Parathyroid adenoma (tissue), 2 donors: ENCODE results near the gene OS9.
A peak's percentile ranks its signal among the peaks of the same experiment; 100 is the strongest.

ENCODE experiments used
- H2AFZ ChIP-seq: fragments of 300-600 bp; sonication (generic); one replicate; pipeline ENCODE4 v1.7.0; 2017; ENCODE audit warnings: antibody characterized with exemption, mild to moderate bottlenecking
- H3K27ac ChIP-seq: fragments of 300-600 bp; sonication (generic); one replicate; pipeline ENCODE4 v1.7.0; 2017
- H3K27me3 ChIP-seq: fragments of 300-600 bp; sonication (generic); one replicate; pipeline ENCODE4 v1.7.0; 2017; ENCODE audit warnings: low read length; ENCODE audit not compliant: control insufficient read depth, insufficient read depth
- H3K36me3 ChIP-seq: fragments of 300-600 bp; sonication (generic); one replicate; pipeline ENCODE4 v1.7.0; 2017; ENCODE audit warnings: low read length; ENCODE audit not compliant: control insufficient read depth, insufficient read depth
- H3K4me1 ChIP-seq: fragments of 300-600 bp; sonication (generic); one replicate; pipeline ENCODE4 v1.7.0; 2017; ENCODE audit warnings: control low read depth
- H3K4me2 ChIP-seq: fragments of 300-600 bp; sonication (generic); one replicate; pipeline ENCODE4 v1.7.0; 2017; ENCODE audit warnings: low read length
- H3K4me3 ChIP-seq: fragments of 300-600 bp; sonication (generic); one replicate; pipeline ENCODE4 v1.7.0; 2017; ENCODE audit warnings: low read depth, low read length
- H3K79me2 ChIP-seq: fragments of 300-600 bp; sonication (generic); one replicate; pipeline ENCODE4 v1.7.0; 2017; ENCODE audit warnings: control low read depth
- H3K9ac ChIP-seq: fragments of 300-600 bp; sonication (generic); one replicate; pipeline ENCODE4 v1.7.0; 2017; ENCODE audit warnings: mild to moderate bottlenecking
- H3K9me3 ChIP-seq: fragments of 300-600 bp; sonication (generic); one replicate; pipeline ENCODE4 v1.7.0; 2017; ENCODE audit warnings: low read length; ENCODE audit not compliant: control insufficient read depth
- TF ChIP-seq, protein P1 (sequence below): fragments of 300-600 bp; sonication (generic); IDR thresholded peaks from one replicate; pipeline ENCODE4 v1.7.0; 2017; ENCODE audit warnings: antibody characterized with exemption, mild to moderate bottlenecking
- donor health status: primary hyperparathyroidism.

Gene OS9

DNA sequence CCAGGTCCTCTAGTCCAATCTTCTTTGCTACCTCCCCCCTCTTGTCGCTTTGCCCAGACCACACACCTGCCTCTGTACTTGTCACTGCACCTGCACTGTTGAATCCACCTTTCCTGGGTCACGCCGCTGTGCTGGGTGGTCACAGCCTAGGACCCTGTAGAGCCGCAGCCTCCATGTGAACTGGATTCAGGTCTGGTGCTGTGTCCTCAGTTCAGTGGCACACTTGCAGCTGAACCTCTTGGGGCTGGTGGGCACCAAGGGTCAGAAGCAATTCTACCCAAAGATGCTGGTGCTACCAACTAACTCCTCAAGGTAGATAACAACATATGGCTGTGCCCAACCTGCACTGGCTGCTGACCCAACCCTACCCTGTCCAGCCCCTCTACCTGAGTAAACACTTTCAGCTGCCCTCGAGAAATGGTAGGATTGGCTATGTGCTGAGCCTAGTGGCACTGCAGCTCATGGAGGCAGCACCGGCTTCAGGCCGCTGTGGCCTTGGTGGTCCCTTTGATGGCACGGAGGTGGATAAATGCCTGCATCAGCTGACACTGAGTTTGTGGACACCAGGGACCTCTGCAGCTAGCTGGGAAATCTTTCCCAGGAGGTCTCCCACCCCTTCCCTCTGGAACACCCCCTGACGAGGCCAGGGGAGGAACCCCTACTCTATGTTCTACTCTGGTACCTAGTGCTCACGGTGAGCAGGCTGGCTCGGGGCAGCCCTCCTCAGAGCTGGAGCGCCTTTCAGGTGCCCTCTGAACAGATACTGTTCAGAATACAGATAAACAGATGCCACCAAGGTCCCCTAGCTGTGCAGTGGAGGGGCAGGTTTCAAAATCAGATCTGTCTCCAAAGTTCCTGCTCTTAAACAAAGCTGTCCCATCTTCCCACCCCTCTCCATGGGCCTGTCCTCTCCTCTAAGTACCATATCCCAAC is 30.3 kb downstream of the OS9 start:
- no peaks in the 10 kb centered on the region for H3K9me3 ChIP-seq
- no peaks in the 10 kb centered on the region for H3K36me3 ChIP-seq
- no peak overlapping the region for H3K9ac ChIP-seq
- no peak overlapping the region for H3K4me2 ChIP-seq
- TF ChIP-seq, protein P1, sequence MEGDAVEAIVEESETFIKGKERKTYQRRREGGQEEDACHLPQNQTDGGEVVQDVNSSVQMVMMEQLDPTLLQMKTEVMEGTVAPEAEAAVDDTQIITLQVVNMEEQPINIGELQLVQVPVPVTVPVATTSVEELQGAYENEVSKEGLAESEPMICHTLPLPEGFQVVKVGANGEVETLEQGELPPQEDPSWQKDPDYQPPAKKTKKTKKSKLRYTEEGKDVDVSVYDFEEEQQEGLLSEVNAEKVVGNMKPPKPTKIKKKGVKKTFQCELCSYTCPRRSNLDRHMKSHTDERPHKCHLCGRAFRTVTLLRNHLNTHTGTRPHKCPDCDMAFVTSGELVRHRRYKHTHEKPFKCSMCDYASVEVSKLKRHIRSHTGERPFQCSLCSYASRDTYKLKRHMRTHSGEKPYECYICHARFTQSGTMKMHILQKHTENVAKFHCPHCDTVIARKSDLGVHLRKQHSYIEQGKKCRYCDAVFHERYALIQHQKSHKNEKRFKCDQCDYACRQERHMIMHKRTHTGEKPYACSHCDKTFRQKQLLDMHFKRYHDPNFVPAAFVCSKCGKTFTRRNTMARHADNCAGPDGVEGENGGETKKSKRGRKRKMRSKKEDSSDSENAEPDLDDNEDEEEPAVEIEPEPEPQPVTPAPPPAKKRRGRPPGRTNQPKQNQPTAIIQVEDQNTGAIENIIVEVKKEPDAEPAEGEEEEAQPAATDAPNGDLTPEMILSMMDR: no peak
- H3K27me3 ChIP-seq: peaks cover 3% of the 10 kb centered on the region
- H3K4me1 ChIP-seq: peaks cover 8% of the 10 kb centered on the region
- no peak overlapping the region for H3K27ac ChIP-seq
- H3K79me2 ChIP-seq: no peaks in the 10 kb centered on the region
- H3K4me3 ChIP-seq: no peak overlapping the region
- no peak overlapping the region for H2AFZ ChIP-seq

DNA sequence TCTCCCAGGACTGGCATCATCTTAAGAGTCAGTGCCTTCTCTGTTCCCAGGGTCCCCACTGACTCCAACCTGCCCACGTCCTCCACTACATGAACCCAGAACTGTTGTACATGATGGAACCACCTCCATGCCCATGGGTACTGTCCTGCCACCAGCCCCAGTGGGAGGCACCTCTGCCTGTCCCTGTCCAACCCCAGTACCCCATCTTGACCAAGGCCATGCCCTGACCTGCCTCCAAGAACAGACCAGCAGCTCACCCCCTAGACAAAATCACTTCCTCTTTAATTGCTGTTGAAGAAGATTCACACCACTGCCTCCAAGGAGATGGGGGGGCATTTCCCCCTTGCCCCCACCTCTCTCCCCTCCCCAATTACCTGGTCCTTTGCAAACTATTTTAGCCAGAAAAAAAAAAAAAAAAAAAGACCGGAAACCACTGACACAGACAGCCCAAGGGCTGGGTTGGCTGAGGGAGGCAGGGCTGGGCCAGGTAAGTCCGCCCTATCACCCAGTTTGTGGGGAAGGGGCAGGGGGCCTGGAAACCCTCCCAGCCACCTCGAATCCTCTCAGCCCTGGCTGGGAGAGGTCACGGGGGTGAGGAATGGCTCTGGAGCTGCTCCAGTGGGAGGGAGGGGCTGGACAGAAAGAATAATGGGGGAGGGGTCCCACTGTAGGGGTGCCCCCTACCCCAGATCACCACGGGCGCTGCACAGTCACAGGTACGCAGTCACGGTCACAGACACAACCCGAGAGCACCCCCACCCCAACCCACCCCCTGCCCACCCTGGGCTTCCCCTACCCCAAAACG is 31.2 kb downstream of the OS9 start:
- peaks cover 3% of the 10 kb centered on the region for H3K27me3 ChIP-seq
- H2AFZ ChIP-seq: no peak overlapping the region
- TF ChIP-seq, protein P1: no peak
- H3K4me2 ChIP-seq: no peak overlapping the region
- H3K36me3 ChIP-seq: no peaks in the 10 kb centered on the region
- H3K27ac ChIP-seq: no peak overlapping the region
- no peak overlapping the region for H3K4me3 ChIP-seq
- no peaks in the 10 kb centered on the region for H3K9me3 ChIP-seq
- no peak overlapping the region for H3K9ac ChIP-seq
- no peaks in the 10 kb centered on the region for H3K79me2 ChIP-seq
- H3K4me1 ChIP-seq: peaks cover 8% of the 10 kb centered on the region

DNA sequence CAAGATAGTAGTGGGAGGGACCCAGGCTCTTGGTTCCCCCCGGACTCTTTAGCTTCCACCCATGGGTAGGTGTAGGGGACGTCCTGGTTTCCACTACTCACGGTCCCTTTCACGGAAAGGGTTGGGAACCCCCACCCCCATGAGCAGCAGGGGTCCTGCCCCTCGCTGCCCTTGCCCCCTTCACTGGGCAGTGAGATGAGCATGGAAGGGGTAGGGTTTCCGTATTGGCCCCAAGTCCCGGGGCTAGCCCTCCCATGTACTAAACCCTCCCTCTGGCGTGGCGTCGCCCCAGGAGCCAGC is 31.9 kb downstream of the OS9 start:
- TF ChIP-seq, protein P1: no peak
- Histone ChIP-seq H3K9me3 (no peaks in the 10 kb centered on the region), H3K4me1 (peaks cover 8% of the 10 kb centered on the region), H3K4me2 (no peak overlapping the region), H3K36me3 (no peaks in the 10 kb centered on the region), H3K79me2 (no peaks in the 10 kb centered on the region), H2AFZ (peak overlapping the region; percentile 86), H3K27me3 (peaks cover 3% of the 10 kb centered on the region), H3K27ac (peak overlapping the region; percentile 55), H3K9ac (no peak overlapping the region), H3K4me3 (no peak overlapping the region)

DNA sequence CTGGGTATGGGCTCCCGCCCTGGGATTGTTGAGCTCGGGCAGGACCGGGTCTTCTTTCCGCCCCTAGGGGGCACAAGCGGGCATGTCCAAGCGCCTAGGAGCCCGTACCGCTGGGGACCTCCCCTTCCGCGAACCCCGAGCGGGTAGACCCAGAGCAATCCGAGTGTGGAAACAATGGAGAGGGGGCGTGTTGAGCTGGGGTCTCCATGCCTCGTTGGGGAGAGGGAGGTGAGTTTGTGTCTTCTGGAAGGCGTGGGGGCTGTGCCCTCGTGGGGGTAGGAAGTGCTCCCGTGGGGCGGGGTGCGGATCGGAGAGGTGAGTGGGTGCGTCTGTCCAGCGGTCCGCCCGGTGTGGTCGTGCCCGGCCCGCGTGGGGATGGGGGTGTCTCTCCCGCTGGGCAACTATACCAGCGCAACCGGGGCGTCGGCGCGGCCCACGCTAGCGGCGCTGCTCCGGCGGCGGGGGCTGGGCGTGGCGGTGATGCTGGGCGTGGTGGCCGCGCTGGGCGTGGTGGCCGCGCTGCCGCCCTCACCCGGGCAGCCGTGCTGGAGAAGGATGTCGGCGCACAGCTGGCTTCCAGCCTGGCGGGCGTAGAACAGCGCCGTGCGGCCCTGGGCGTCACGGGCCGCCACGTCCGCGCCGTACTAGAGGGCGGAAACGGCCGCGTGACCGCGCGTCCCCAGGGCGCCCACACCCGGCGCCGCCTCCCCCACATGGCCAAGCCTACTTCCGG is 32.4 kb downstream of the OS9 start:
- TF ChIP-seq, protein P1: peak; percentile 84
- Histone ChIP-seq H3K4me1 (peaks cover 8% of the 10 kb centered on the region), H3K9me3 (no peaks in the 10 kb centered on the region), H3K79me2 (no peaks in the 10 kb centered on the region), H3K27ac (peak overlapping the region; percentile 70), H3K4me2 (peak overlapping the region; percentile 57), H3K36me3 (no peaks in the 10 kb centered on the region), H2AFZ (peak overlapping the region; percentile 86), H3K27me3 (peaks cover 3% of the 10 kb centered on the region), H3K4me3 (peak overlapping the region; percentile 37), H3K9ac (no peak overlapping the region)
